ENCODE results near the gene CCDC194.
A peak's percentile ranks its signal among the peaks of the same experiment; 100 is the strongest.

The CCDC194 gene, protein sequence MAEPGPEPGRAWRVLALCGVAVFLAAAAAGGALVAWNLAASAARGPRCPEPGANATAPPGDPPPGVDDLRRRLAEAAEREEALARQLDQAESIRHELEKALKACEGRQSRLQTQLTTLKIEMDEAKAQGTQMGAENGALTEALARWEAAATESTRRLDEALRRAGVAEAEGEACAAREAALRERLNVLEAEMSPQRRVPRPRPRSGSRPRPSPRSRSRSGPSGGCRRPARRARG

GRCh38 chr19:17393914-17394313 lies at the start of gene CCDC194:
TSS of gene CCDC194 (minus strand) at chr19:17394196. CDS start at chr19:17394158, 38 bp downstream.
- DNase-seq (ENCODE audit: low read depth) = no peak

- no peak for DNase-seq (ENCODE audit: low read depth)
Measured at GRCh38 chr19:17441241-17442021, 47.4 kb upstream of the CCDC194 start.

- no peak for DNase-seq (ENCODE audit: low read depth)
Measured at GRCh38 chr19:17436874-17437267, 42.9 kb upstream of the CCDC194 start.

DNA sequence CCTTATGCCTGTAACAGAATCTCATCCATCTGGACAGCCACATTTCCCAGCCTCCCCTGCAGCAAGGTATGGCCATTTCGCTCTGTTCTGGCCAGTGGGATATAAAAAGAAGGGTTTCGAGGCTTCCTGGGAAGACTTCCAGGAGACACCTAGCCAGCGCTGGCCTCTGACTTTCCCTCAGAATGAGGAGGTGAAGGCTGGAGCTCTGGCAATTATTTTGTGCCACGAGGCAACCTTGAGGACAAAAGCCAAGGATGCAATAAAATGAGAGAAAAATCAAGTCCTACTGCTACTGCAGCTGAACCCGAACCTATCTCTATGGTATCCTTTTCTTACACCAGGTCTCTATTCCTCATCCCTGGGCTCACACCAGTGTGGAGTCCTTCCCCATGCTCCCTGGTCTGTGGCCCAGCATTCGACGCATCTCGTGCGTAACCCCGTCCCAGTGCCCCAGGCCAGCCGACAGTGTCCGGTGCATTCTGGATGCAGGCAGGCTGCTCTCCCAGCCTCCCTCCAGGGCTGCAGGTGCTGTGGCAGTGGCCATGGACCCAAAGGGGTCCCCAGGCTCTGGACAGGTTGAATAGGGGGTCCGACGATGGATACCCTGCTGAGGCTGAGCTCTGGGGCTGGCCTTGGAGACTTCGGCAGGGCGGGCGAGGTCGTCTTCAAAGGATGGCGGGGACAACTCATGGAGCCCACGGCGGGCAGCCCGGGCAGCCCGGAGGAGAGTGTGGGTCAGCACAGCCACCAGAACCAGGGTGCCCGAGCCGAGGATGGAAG lies 42.3 kb upstream of the CCDC194 start:
- no peak for DNase-seq (ENCODE audit: low read depth)

GRCh38 chr19:17435218-17435617 lies 41.2 kb upstream of the CCDC194 start:
- DNase-seq (ENCODE audit: low read depth) = no peak

DNA sequence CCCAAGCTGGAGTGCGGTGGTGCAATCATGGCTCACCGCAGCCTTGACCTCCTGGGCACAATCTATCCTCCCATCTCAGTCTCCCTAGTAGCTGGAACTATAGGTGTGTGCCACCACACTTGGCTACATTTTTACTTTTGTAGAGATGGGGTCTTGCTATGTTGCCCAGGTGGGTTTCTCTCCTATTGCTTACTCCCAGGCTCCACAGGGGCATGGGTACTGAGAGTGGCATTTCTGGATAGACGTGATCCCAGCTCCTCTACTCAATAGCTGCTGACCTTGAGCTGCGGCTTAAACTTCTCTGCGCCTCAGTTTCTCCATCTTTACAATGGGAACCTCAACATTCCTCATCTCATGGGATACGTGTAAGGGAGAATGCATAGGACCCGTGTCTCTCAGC lies 37.4 kb upstream of the CCDC194 start:
- DNase-seq (ENCODE audit: low read depth) = no peak

GRCh38 chr19:17429641-17430113 lies 35.7 kb upstream of the CCDC194 start:
- no peak for DNase-seq (ENCODE audit: low read depth)

DNA sequence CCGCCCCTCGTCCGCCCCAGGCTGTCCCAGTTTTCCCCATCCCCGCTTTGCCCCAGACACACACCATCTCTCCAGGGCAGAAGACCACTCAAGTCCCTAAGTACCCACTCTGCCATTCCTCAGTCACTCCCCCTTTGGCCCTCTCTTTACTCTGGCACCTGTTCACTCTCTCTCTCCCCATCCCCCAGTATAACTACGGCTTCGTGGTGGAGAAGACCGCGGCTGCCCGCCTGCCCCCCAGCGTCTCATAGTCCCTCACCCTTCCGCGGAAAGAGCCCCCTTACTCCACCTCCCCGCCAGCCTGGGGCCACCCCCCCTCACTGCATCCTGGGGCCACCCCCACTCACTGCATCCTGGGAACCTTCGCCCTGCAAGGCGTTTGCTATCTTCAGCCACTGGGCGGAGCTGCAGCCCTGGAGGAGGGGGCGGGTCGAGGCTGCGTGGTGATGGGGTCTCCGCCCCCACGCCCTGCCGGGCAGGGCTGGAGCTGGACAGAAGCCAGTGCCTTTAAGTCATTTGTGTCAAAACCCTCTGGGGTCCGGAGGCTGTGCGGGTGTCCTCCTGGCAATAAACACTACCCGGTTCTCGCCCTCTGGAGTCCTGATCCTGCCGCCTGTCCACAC lies 30.9 kb upstream of the CCDC194 start:
- no peak for DNase-seq (ENCODE audit: low read depth)

GRCh38 chr19:17423429-17424208 lies 29.6 kb upstream of the CCDC194 start:
- no peak for DNase-seq (ENCODE audit: low read depth)

- no peak for DNase-seq (ENCODE audit: low read depth)
Measured at GRCh38 chr19:17421942-17422341, 27.9 kb upstream of the CCDC194 start.

DNA sequence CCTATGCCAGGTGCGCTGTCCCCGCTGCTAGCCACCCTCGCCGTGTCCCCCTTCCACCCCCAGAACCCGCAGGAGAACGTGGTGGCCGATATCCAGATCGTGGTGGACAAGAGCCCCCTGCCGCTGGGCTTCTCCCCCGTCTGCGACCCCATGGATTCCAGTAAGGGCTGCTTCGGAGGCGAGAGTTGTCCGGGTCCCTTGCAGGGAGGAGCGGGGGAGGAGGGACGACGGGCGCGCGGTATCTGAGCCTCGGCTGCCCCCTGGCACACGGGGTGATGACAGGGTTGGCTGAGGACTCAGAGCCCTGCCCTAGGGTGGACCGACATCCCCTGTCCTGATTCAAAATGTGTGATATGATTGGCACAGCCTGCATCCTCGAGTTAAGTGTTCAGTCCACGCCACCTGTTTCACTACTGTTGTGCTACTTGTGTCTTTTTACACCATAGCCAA lies 26.5 kb upstream of the CCDC194 start:
- no peak for DNase-seq (ENCODE audit: low read depth)

- DNase-seq (ENCODE audit: low read depth) = peak; percentile 93
Measured at GRCh38 chr19:17419621-17420474, 25.9 kb upstream of the CCDC194 start, which contains the start of gene MVB12A. TSS of gene MVB12A (plus strand) at chr19:17420047. CDS start at chr19:17420136, 89 bp downstream.

DNA sequence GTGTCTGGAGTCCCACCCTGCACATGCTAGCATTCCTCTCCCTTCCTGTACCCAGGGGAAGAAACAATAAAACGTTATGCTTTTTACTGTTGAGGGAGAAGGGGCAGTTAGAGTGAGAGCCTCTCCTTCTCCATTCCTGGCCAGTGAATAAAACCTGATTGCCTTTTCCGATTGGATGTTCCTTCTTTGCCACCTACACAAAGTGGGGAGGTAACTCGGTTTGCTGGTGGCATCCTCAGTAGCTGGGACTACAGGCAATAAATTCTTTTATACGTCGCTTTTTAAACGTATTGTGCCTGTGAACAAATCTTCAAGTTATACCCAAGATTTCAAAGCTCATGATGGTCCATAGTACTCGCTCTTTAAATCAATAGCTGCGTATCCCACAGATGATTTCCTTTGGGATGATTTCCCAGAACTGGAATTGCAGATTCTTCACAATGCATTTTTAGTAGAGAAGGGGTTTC lies 25.2 kb upstream of the CCDC194 start:
- DNase-seq (ENCODE audit: low read depth) = no peak

GRCh38 chr19:17418710-17419109 lies 24.7 kb upstream of the CCDC194 start:
- DNase-seq (ENCODE audit: low read depth) = no peak

GRCh38 chr19:17415121-17415520 lies 21.1 kb upstream of the CCDC194 start:
- DNase-seq (ENCODE audit: low read depth) = no peak

DNA sequence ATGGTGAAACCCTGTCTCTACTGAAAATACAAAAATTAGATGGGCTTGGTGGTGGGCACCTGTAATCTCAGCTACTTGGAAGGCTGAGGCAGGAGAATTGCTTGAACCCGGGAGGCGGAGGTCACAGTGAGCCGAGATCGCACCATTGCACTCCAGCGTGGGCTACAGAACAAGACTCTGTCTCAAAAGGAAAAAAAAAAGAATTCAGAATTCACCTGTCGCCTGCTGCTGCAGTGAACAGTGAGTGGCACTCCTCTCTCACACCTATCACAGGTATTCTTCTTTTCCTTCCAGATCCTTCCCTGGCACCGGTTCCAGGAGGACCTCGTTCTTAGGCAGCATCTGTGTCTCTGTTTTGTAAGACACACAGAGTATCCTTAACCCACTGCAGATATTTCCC lies 20.1 kb upstream of the CCDC194 start:
- DNase-seq (ENCODE audit: low read depth) = no peak

- no peak for DNase-seq (ENCODE audit: low read depth)
Measured at GRCh38 chr19:17411801-17412200, 17.8 kb upstream of the CCDC194 start.

GRCh38 chr19:17409990-17410389 lies 16.0 kb upstream of the CCDC194 start:
- DNase-seq (ENCODE audit: low read depth) = no peak

DNA sequence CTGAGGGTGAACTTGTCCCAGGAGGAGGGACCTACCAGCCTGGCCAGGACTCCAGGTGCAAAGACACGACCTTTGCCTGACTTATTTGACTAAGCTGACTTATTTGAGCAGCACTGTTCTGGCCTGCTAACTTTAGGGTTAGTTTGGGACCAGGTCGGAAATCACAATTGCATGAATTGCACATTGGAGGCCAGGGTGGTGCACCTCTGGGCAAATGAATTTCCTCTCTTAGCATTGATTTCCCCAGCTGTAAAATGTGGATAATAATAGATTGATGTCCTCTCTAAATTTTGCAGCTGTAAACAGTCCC lies 12.8 kb upstream of the CCDC194 start:
- DNase-seq (ENCODE audit: low read depth) = no peak
